ENCODE measurements around the gene B4GALNT1. TPM values are rescaled to one million over a fixed set of nuclear protein-coding genes. Genes with fewer than 3 reads are reported as not detected.
"Not testable (repeated sequence)": the region's sequence is repeated elsewhere in the genome, so short reads cannot be mapped to it uniquely, and the experiment has no call there.

B4GALNT1 gene
- total and polyA plus RNA-seq, 4 donors = 0.11 to 0.30 (median 0.25) TPM; not detected in 1

DNA sequence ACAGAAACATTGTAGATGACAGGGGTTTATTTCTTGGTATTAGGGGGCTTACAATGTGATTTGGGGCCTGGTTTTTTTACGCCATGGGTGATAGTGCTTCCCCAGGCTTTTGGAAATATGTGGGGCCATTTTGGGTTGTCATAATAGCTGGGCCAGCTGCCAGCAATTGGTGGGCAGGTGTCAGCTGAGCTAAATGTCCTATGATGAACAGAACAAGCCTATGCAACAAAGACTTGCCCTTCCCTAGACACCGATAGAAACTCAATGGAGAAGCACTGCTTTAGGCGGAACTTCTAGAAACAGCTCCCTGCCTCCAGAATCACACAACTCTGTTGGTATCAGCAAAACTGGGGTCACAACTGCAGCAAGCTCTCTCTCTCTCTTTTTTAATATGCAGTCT lies 5.1 kb upstream of the B4GALNT1 start:
- Histone ChIP-seq H3K27ac (ENCODE audit: low read depth in 1 of 2, low read length in 2 of 2) (no peak overlapping the region), H3K9me3 (ENCODE audit: control insufficient read depth in 4 of 4, low read length in 3 of 4) (no peaks in the 10 kb centered on the region), H3K4me1 (ENCODE audit: control insufficient read depth in 4 of 4, insufficient read depth in 4 of 4, low read length in 3 of 4) (peaks cover 0 to 2% (median under 1%) of the 10 kb centered on the region in 4 donors), H3K9ac (ENCODE audit: low read depth in 1 of 2, low read length in 2 of 2) (no peak overlapping the region), H3K27me3 (ENCODE audit: control insufficient read depth in 4 of 4, insufficient read depth in 4 of 4, low read length in 3 of 4) (peaks cover 0 to 7% (median 1%) of the 10 kb centered on the region in 4 donors), H3K4me3 (ENCODE audit: low read depth in 1 of 3, low read length in 3 of 3) (no peak overlapping the region), H3K36me3 (ENCODE audit: control insufficient read depth in 4 of 4, insufficient read depth in 3 of 4, low read depth in 1 of 4, low read length in 3 of 4) (no peaks in the 10 kb centered on the region)
- DNase-seq (ENCODE audit: low spot score) = no peak
- TF ChIP-seq HNF4G (IDR thresholded peaks at IDR 0.05) (no peak), JUND (IDR thresholded peaks at IDR 0.05) (no peak), YY1 (IDR thresholded peaks at IDR 0.05) (no peak)
- 93% methylated on average over 3 of the region's 3 CpGs for WGBS

- no peak for DNase-seq (ENCODE audit: low spot score)
- Histone ChIP-seq H3K9me3 (ENCODE audit: control insufficient read depth in 4 of 4, low read length in 3 of 4) (no peaks in the 10 kb centered on the region), H3K27me3 (ENCODE audit: control insufficient read depth in 4 of 4, insufficient read depth in 4 of 4, low read length in 3 of 4) (peaks cover 0 to 7% (median 1%) of the 10 kb centered on the region in 4 donors), H3K27ac (ENCODE audit: low read depth in 1 of 2, low read length in 2 of 2) (no peak overlapping the region), H3K9ac (ENCODE audit: low read depth in 1 of 2, low read length in 2 of 2) (no peak overlapping the region), H3K36me3 (ENCODE audit: control insufficient read depth in 4 of 4, insufficient read depth in 3 of 4, low read depth in 1 of 4, low read length in 3 of 4) (no peaks in the 10 kb centered on the region), H3K4me1 (ENCODE audit: control insufficient read depth in 4 of 4, insufficient read depth in 4 of 4, low read length in 3 of 4) (peaks cover 0 to 8% (median 4%) of the 10 kb centered on the region in 4 donors), H3K4me3 (ENCODE audit: low read depth in 1 of 3, low read length in 3 of 3) (no peak overlapping the region)
- 72% methylated on average over 3 of the region's 3 CpGs for WGBS
- no peak for TF ChIP-seq ZBTB33 (IDR thresholded peaks at IDR 0.05)
- no peak for TF ChIP-seq CTCF (IDR thresholded peaks at IDR 0.05; ENCODE audit: low read depth, low read length, missing input control)
- no peak for TF ChIP-seq RXRA (IDR thresholded peaks at IDR 0.05)
- TF ChIP-seq HNF4G (IDR thresholded peaks at IDR 0.05) = no peak
- TF ChIP-seq RAD21 (IDR thresholded peaks at IDR 0.05) = no peak
- TF ChIP-seq GABPA (IDR thresholded peaks at IDR 0.05 in 1 of 2, conservative IDR thresholded peaks at IDR 0.05 in 1 of 2) = no peak
- TF ChIP-seq HNF4A (conservative IDR thresholded peaks at IDR 0.05) = no peak
- TF ChIP-seq, protein P1, sequence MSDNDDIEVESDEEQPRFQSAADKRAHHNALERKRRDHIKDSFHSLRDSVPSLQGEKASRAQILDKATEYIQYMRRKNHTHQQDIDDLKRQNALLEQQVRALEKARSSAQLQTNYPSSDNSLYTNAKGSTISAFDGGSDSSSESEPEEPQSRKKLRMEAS (IDR thresholded peaks at IDR 0.05) = no peak
- no peak for TF ChIP-seq SP1 (IDR thresholded peaks at IDR 0.05)
- no peak for TF ChIP-seq YY1 (IDR thresholded peaks at IDR 0.05)
- TF ChIP-seq EGR1 (IDR thresholded peaks at IDR 0.05; ENCODE audit: low read depth in 2 of 2) = no peak
- TF ChIP-seq FOXA1 (IDR thresholded peaks at IDR 0.05) = no peak
- no peak for TF ChIP-seq NR2F2 (IDR thresholded peaks at IDR 0.05)
Observed at GRCh38 chr12:57637364-57637763, 4.4 kb upstream of the B4GALNT1 start.

DNA sequence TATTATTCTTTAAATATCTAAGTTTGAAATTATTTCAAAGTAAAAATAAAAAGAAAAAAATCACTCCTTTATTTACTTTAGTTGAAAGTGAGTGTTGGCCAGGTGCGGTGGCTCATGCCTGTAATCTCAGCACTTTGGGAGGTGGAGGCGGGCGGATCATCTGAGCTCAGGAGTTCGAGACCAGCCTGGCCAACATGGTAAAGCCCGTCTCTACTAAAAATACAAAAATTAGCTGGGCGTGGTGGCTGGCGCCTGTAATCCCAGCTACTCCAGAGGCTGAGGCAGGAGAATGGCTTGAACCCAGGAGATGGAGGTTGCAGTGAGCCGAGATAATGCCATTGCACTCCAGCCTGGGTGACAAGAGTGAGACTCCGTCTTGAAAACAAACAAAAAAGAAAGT lies 3.7 kb upstream of the B4GALNT1 start:
- not testable (repeated sequence) for H3K4me3 ChIP-seq (ENCODE audit: low read depth in 1 of 3, low read length in 3 of 3); H3K36me3 ChIP-seq (ENCODE audit: control insufficient read depth in 4 of 4, insufficient read depth in 3 of 4, low read depth in 1 of 4, low read length in 3 of 4); DNase-seq (ENCODE audit: low spot score); H3K27ac ChIP-seq (ENCODE audit: low read depth in 1 of 2, low read length in 2 of 2); H3K9me3 ChIP-seq (ENCODE audit: control insufficient read depth in 4 of 4, low read length in 3 of 4); H3K9ac ChIP-seq (ENCODE audit: low read depth in 1 of 2, low read length in 2 of 2)
- 78% methylated on average over 9 of the region's 9 CpGs for WGBS
- Histone ChIP-seq H3K27me3 (ENCODE audit: control insufficient read depth in 4 of 4, insufficient read depth in 4 of 4, low read length in 3 of 4) (peaks cover 0 to 13% (median 3%) of the 10 kb centered on the region in 4 donors), H3K4me1 (ENCODE audit: control insufficient read depth in 4 of 4, insufficient read depth in 4 of 4, low read length in 3 of 4) (peaks cover 0 to 15% (median 8%) of the 10 kb centered on the region in 4 donors)

All from liver (tissue), 9 donors.